ENCODE measurements around the gene ASPG.

Gene ASPG

DNA sequence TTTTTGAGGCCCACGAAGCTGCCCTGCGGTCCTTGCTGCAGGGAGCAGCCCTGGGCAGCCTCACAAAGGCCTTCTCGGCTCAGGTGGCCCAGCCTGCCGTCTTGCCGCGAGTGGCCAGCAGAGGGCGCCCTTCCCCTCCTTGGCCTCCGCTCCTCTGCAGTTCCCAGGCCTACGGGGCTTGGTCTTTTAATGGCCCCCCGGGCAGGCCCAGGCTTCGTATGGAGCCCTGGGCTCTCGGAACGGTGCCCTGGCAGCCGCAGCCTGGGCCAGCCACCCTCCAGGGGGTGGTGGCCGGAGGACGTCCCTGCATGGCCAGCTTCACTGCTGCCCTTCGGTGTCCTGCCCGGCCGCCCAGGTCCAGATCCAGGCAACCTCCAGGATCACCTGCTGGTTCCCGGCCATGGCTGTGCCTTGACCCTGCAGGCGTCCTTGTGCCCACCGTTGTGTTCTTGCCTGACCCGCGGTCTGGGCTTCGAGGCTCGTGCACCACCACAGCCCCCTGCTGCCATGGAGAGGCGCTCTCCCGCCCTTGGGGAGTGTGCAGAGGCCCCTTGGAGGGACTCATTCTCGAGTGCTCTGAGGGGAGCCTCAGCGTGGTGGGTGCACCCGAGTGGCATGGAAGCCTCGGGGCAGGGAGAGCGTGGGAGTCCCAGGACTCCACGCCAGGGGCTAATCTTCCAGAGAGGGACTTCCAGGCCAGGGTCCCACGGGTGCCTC, 9.4 kb downstream of the ASPG start (continued):
- no peak for TF ChIP-seq GLIS3 (CRISPR knock-in tag; IDR thresholded peaks at IDR 0.05)

DNA sequence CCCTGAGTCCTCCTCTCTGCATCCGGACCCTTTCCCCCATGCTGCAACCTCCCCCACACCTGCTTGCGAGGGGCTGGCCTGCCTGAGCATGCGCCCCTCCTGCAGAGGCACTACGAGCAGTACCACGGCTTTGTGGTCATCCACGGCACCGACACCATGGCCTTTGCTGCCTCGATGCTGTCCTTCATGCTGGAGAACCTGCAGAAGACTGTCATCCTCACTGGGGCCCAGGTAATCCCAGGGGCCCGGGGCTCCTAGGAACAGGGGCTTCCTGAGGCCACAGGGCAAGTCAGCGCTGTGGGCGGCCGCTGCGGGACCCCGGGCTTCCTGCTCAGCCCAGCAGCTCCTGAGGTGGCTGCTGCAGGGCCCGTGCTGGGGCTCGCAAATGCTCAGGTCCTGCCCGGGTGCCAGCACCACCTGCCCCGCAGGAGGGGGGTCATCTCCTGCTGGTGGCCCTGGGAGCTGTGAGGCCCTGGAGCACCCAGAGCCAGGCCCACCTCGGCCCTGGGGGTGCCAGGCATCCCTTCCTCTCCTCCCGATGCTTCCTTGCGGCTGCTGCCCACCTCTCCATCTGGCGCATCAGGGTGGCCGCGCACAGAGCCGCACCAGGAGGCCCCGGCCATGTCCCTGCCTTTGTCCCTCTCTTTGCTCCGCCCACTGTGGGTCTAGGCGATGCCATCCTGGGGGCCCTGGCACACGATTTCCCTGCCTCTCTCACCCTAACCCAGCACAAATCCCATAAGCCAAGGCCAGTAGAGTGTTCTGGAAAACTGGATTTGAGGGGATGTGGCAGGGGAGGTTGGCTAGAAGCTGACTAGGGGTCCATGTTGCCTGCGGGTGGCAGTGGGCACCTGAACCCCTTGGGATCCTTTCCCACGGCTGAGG, 10.2 kb downstream of the ASPG start:
- ATAC-seq: no peak
- no peak for TF ChIP-seq TOX (CRISPR knock-in tag; IDR thresholded peaks at IDR 0.05; ENCODE audit: borderline replicate concordance)

DNA sequence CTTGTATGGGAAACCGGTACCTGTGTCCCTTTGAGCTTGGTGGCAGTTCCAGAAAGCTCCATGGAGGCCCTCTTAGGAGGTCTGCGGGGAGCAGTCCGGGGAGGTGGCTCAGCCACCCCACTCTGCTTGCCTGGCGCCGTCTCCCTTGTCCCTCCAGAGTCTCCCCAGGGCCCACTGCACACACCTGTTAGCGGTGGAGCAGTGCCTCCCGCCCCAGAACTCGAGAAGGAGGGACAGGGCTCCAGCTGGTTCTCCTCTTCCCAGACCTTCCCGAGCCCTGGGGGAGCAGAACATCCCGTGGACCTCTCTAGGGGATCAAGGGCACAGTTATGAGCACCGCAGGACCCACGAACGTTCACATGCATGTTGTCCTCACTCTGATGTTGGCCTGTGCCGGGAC, 10.8 kb downstream of the ASPG start:
- no peak for ATAC-seq
- TF ChIP-seq POU6F1 (CRISPR knock-in tag; IDR thresholded peaks at IDR 0.05; ENCODE audit: borderline replicate concordance, low read depth) (no peak), GLIS3 (CRISPR knock-in tag; IDR thresholded peaks at IDR 0.05) (no peak), ARNTL (CRISPR knock-in tag; IDR thresholded peaks at IDR 0.05; ENCODE audit: borderline replicate concordance, low read depth) (no peak), ZNF8 (CRISPR knock-in tag; IDR thresholded peaks at IDR 0.05) (no peak), RARB (CRISPR knock-in tag; IDR thresholded peaks at IDR 0.05) (no peak), TCF4 (CRISPR knock-in tag; IDR thresholded peaks at IDR 0.05; ENCODE audit: borderline replicate concordance) (no peak), ZFP30 (CRISPR knock-in tag; IDR thresholded peaks at IDR 0.05) (no peak), ESRRG (CRISPR knock-in tag; IDR thresholded peaks at IDR 0.05) (no peak), CSDC2 (CRISPR knock-in tag; IDR thresholded peaks at IDR 0.05) (no peak), PPARA (CRISPR knock-in tag; IDR thresholded peaks at IDR 0.05; ENCODE audit: borderline replicate concordance) (no peak), ZNF70 (CRISPR knock-in tag; IDR thresholded peaks at IDR 0.05) (no peak), CSRNP3 (CRISPR knock-in tag; IDR thresholded peaks at IDR 0.05) (no peak), TOX (CRISPR knock-in tag; IDR thresholded peaks at IDR 0.05; ENCODE audit: borderline replicate concordance) (no peak), ZFP3 (CRISPR knock-in tag; IDR thresholded peaks at IDR 0.05) (no peak), PATZ1 (CRISPR knock-in tag; IDR thresholded peaks at IDR 0.05; ENCODE audit: borderline replicate concordance) (no peak), ZC3H10 (CRISPR knock-in tag; IDR thresholded peaks at IDR 0.05) (no peak), SNAI2 (CRISPR knock-in tag; IDR thresholded peaks at IDR 0.05) (no peak), OSR1 (CRISPR knock-in tag; IDR thresholded peaks at IDR 0.05) (no peak), ZNF565 (CRISPR knock-in tag; conservative IDR thresholded peaks at IDR 0.05; ENCODE audit: low read depth) (no peak), TSHZ2 (CRISPR knock-in tag; IDR thresholded peaks at IDR 0.05) (no peak)
